Measurements from ENCODE around the gene KRTAP22-1.

KRTAP22-1 gene

DNA sequence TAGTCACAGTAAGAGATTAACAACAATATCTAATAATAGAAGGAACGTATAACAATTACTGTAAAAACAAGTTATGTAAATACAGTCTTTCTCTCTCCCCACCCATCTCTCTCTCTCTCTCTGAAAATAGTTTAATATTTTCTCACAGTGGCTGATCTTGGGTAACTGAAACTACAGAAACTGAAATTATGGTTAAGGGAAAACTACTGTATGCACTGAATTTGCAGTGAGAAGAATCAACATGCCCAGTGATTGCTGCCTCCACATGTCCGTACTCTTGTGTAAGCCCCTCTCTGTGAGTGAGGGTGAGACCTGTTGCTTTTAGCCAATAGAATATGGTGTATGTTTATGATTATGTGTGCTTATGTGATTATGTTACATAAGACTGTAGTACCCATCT, 11.2 kb downstream of the KRTAP22-1 start:
- Mint-ChIP-seq H3K4me3 (no peak overlapping the region), H3K36me3 (no peaks in the 10 kb centered on the region), H3K9me3 (peaks cover 2% of the 10 kb centered on the region)

DNA sequence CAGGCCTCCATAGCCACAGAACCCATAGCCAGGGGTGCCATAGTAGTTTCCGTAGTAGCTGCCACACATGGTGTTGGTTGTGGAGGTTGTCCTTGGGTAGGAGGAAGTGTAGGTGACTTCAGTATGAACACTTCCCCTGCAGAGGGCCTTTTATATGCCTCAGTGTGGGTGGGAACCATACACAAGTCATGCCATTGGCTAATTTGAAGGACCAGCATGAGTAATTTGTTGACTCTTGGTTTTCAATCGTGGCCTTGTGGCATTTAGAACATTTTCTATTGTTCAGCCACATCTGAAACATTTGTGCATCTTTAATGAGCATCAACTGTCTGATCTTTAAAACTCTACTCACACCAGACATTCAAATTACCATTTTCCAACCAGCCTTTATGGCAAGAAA, 12.9 kb downstream of the KRTAP22-1 start, which contains the start of gene KRTAP6-1:
Gene KRTAP6-1 (minus strand): TSS at position 95 of the 400 bp plus-strand sequence. CDS start 26 bp downstream, at position 69.
- Mint-ChIP-seq H3K9me3 (peaks cover 9% of the 10 kb centered on the region), H3K27me3 (no peaks in the 10 kb centered on the region), H3K36me3 (no peaks in the 10 kb centered on the region), H3K27ac (no peak within 1 kb of the TSS), H3K4me1 (no peaks in the 10 kb centered on the region), H3K4me3 (no peak within 1 kb of the TSS)

More for the DNA sequence above, 11.2 kb downstream of the KRTAP22-1 start:
- peaks cover 2% of the 10 kb centered on the region for H3K27me3 Mint-ChIP-seq
- H3K4me1 Mint-ChIP-seq, result no peaks in the 10 kb centered on the region
- H3K27ac Mint-ChIP-seq, result no peak overlapping the region

DNA sequence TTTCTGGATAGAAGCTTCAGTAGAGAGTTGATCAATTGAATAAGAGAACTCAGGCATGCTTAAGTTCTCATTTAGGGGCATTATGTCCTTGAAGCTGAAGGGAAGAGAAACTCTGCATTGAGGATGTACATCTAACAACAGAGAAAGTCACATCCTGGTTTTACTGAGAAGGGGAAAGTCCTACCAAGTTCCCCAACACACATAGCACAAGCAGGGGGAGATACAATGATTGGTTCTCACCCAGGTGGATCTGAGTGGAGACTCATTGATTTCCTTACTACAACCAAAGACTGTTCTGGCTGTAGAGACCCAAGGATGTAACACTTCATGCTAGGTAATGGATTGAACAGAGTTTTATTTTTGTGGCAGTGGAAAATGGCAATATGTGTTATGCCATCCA, 14.3 kb downstream of the KRTAP22-1 start:
- Mint-ChIP-seq H3K27me3 (peaks cover 1% of the 10 kb centered on the region), H3K27ac (no peak overlapping the region), H3K9me3 (peaks cover 9% of the 10 kb centered on the region), H3K36me3 (no peaks in the 10 kb centered on the region), H3K4me1 (no peaks in the 10 kb centered on the region), H3K4me3 (no peak overlapping the region)

DNA sequence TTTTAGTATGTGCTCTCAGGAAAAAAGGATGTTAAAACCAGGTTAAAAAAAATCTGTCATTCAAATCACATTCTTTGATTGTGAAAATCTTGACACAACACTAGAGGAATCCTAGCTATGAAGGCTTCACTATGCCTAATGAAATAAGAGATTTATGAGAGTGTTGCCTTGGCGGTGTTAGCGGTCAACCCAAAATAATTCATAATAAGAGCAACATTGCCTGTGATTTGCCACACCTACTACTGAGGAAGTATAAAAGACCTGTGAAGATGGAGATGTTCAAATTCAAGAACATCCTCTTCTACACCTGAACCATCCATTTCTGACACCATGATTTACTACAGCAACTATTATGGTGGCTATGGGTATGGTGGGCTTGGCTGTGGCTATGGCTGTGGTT, 15.2 kb downstream of the KRTAP22-1 start, which contains the start of gene KRTAP20-1:
Gene KRTAP20-1 (plus strand): TSS at position 301 of the 400 bp plus-strand sequence. CDS start 30 bp downstream, at position 331.
- H3K4me1 Mint-ChIP-seq, result no peaks in the 10 kb centered on the region
- no peak within 1 kb of the TSS for H3K27ac Mint-ChIP-seq
- H3K36me3 Mint-ChIP-seq, result no peaks in the 10 kb centered on the region
- no peak within 1 kb of the TSS for H3K4me3 Mint-ChIP-seq
- H3K9me3 Mint-ChIP-seq, result peaks cover 9% of the 10 kb centered on the region
- peaks cover 2% of the 10 kb centered on the region for H3K27me3 Mint-ChIP-seq

DNA sequence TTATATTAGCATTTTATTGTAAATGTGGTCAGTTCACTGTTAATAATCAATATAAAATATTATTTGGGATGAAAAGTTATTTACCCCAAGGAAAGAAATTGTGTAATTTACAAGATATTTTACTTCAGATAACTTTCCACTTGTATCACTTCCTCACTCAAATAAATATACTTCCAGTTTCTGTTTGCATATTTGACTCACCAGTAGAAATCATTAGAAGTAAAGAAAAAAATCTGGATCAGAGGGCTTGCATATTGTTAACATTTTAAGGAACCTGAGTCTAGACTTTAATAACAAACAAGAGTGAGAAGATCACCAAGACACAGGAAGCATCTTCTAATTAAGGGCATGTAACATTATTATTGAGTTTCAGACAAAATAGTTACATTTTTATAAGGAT, 19.2 kb downstream of the KRTAP22-1 start:
- Mint-ChIP-seq H3K9me3 (peaks cover 9% of the 10 kb centered on the region), H3K27ac (no peak overlapping the region), H3K4me1 (no peaks in the 10 kb centered on the region), H3K4me3 (no peak overlapping the region), H3K27me3 (peaks cover 2% of the 10 kb centered on the region), H3K36me3 (no peaks in the 10 kb centered on the region)

DNA sequence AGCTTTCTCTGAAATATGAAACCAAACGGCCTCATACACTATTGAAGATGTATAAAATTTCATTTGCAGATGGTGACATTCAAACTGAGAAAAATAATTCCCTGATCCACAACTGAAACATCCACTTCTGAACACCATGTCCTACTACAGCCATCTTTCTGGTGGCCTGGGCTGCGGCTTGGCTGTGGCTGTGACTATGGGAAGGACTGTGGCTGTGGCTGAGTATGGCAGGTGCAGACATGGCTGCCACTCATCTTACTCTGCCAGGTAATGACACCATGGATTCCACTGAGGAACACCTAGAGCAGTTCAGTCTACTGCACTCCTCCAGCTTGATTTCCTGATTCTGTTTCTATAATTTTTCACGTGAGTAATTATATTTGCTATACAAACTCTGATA, 19.6 kb downstream of the KRTAP22-1 start, which contains the start of gene KRTAP20-4:
Gene KRTAP20-4 (plus strand): TSS at position 106 of the 400 bp plus-strand sequence.
- H3K27ac Mint-ChIP-seq, result no peak within 1 kb of the TSS
- H3K36me3 Mint-ChIP-seq, result no peaks in the 10 kb centered on the region
- H3K9me3 Mint-ChIP-seq, result peaks cover 9% of the 10 kb centered on the region
- H3K4me1 Mint-ChIP-seq, result no peaks in the 10 kb centered on the region
- H3K27me3 Mint-ChIP-seq, result peaks cover 2% of the 10 kb centered on the region
- H3K4me3 Mint-ChIP-seq, result no peak within 1 kb of the TSS

DNA sequence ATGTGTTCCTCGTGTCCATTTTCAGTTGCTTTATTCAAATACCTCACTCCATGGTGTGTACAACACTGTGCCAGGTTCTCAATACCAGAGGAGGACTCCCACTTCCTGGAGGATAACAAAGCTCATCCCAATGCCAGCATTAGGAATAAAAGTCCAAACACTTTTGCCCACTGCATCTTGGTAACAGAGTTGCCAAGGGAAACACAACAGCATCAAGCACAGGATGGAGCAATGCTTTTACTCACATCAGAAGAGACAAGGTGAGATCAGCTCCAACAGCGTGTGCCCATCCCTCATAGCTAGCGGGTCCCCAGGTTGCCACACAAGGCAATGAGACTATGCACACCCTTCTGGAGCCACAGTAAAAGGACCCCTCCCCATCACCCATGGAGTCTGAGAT, 22.5 kb downstream of the KRTAP22-1 start:
- H3K4me3 Mint-ChIP-seq, result no peak overlapping the region
- peaks cover 4% of the 10 kb centered on the region for H3K9me3 Mint-ChIP-seq
- no peaks in the 10 kb centered on the region for H3K4me1 Mint-ChIP-seq
- no peaks in the 10 kb centered on the region for H3K36me3 Mint-ChIP-seq
- H3K27me3 Mint-ChIP-seq, result peaks cover 2% of the 10 kb centered on the region
- H3K27ac Mint-ChIP-seq, result no peak overlapping the region

DNA sequence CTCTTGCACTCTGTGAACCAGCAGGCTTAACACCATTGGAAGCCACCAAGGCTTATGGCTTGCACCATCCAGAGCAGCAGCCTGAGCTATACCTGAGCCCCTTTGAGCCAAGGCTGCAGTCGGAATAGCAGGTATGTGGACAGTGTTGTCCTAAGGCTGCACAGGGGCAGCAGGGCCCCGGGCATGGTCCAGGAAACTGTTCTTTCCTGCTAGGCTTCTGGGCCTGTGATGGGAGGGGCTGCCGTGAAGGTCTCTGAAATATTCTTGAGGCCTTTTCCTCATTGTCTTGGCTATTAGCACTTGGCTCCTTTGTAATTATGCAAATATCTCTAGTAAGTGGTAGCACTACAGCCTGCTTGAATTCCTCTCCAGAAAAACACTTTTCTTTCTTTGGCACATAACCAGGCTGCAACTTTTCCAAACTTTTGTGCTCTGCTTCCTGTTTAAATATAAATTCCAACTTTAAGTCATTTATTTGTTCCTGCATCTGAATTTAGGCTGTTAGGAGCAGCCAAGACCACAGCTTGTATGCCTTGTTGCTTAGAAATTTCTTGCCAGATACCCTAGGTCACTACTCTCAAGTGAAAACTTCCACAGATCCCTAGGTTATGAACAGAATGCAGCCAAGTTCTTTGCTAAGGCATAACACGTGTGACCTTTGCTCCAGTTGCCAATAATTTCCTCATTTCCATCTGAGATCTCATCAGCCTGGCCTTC, 24.7 kb downstream of the KRTAP22-1 start:
- H3K27ac Mint-ChIP-seq, result no peak overlapping the region
- no peaks in the 10 kb centered on the region for H3K36me3 Mint-ChIP-seq
- H3K4me1 Mint-ChIP-seq, result no peaks in the 10 kb centered on the region
- no peak overlapping the region for H3K4me3 Mint-ChIP-seq
- no peaks in the 10 kb centered on the region for H3K9me3 Mint-ChIP-seq
- no peaks in the 10 kb centered on the region for H3K27me3 Mint-ChIP-seq

DNA sequence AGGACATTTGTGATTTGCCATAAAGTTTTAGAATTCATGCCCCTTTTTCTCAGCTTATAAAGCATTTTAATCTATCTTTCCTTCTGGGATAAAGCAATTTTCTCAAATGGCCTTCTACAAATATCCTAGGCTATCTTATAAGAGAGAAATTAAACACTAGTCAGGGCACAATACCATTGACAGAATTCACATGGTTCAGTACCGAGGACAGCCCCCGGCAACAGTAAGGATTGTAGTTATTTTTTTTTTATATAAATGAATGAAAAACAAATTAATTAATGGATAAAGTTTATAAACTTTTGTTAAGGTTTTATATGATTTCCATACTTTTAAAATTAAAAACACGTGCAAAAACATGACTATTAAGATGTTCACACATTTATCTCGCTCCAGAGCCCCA, 27.2 kb downstream of the KRTAP22-1 start:
- Mint-ChIP-seq H3K36me3 (no peaks in the 10 kb centered on the region), H3K4me1 (no peaks in the 10 kb centered on the region), H3K4me3 (no peak overlapping the region), H3K27me3 (no peaks in the 10 kb centered on the region), H3K9me3 (no peaks in the 10 kb centered on the region), H3K27ac (no peak overlapping the region)

DNA sequence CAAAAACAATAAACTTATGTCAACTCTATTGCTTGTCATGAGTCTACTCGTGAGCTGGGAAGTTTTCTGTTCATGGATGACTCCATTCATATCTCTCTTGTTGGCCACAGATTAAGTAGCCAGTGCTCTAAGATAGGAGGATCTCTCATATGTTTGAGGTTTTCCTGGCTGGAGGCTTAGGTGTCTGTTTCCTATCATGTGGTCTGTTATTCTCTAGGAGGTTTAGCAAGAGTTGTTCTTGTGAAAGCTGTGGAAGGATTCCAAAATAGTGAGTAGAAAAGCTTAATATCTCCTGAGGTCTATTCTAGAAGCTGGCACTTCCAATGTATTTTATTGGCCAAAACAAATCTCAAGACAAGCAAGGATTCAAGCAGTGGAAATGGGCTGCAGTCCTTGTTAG, 28.3 kb downstream of the KRTAP22-1 start:
- Mint-ChIP-seq H3K9me3 (no peaks in the 10 kb centered on the region), H3K4me1 (no peaks in the 10 kb centered on the region), H3K27ac (no peak overlapping the region), H3K27me3 (no peaks in the 10 kb centered on the region), H3K4me3 (no peak overlapping the region), H3K36me3 (no peaks in the 10 kb centered on the region)

DNA sequence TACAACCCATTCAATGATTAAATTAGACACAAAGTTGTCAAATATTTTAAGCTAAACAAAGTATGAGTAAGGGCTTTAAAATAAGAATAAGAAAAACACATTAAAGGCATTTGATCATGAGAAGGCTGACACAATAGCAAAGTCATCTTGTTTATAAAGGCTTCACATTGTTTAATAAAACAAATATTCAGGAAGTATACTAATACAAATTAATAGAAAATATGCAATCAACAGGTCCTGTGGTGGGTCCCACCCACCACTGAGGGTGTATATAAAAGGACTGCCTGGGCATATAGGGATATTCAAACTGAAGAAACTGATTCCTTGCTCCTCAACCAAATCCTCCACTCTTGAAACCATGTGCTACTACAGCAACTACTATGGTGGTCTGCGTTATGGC, 34.0 kb downstream of the KRTAP22-1 start, which contains the start of gene KRTAP20-2:
Gene KRTAP20-2 (plus strand): TSS at position 301 of the 400 bp plus-strand sequence. CDS start 58 bp downstream, at position 359.
- Mint-ChIP-seq H3K4me1 (no peaks in the 10 kb centered on the region), H3K36me3 (no peaks in the 10 kb centered on the region), H3K9me3 (no peaks in the 10 kb centered on the region), H3K27me3 (no peaks in the 10 kb centered on the region), H3K4me3 (no peak within 1 kb of the TSS), H3K27ac (no peak within 1 kb of the TSS)

DNA sequence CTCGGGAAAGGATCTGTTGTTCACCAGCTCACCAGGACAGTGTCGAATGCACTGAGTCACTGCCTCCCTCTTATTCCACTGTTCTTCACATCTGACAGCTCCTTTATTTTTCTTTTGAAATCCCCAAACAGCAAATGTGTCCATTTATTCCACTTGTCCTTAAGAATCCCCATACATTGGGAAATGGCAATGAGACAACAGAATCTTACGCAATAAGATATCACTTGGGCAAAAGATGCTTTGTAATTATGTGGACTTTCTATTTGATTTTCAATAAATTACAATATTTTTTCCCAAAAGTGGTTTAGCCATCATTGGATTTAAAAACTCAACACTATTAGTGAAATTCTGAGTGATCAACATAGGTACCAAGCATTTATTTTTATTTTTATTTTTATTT, 37.8 kb downstream of the KRTAP22-1 start:
- H3K36me3 Mint-ChIP-seq, result no peaks in the 10 kb centered on the region
- H3K27me3 Mint-ChIP-seq, result peaks cover 3% of the 10 kb centered on the region
- H3K27ac Mint-ChIP-seq, result no peak overlapping the region
- H3K4me3 Mint-ChIP-seq, result no peak overlapping the region
- no peaks in the 10 kb centered on the region for H3K4me1 Mint-ChIP-seq
- no peaks in the 10 kb centered on the region for H3K9me3 Mint-ChIP-seq

DNA sequence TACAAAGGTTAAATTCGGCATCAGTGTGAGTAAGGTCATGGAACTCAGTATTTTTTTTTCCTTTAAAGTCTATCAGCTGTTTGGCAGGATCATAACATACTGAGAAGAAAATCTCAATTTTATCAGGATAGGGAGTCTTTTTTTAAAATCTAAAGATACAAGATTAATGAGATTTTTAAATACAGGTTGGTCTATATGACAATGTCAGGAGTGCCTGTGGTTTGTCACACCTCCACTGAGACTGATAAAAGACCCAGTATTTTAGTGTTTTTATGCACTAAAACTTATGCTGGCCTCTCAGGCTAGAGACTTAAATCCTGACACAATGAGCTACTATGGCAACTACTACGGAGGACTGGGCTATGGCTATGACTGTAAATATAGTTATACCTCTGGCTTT, 41.7 kb downstream of the KRTAP22-1 start, which contains the start of gene KRTAP20-3:
Gene KRTAP20-3 (plus strand): TSS at position 301 of the 400 bp plus-strand sequence.
- Mint-ChIP-seq H3K4me3 (no peak within 1 kb of the TSS), H3K27me3 (peaks cover 6% of the 10 kb centered on the region), H3K27ac (no peak within 1 kb of the TSS), H3K36me3 (no peaks in the 10 kb centered on the region), H3K4me1 (no peaks in the 10 kb centered on the region), H3K9me3 (no peaks in the 10 kb centered on the region)

DNA sequence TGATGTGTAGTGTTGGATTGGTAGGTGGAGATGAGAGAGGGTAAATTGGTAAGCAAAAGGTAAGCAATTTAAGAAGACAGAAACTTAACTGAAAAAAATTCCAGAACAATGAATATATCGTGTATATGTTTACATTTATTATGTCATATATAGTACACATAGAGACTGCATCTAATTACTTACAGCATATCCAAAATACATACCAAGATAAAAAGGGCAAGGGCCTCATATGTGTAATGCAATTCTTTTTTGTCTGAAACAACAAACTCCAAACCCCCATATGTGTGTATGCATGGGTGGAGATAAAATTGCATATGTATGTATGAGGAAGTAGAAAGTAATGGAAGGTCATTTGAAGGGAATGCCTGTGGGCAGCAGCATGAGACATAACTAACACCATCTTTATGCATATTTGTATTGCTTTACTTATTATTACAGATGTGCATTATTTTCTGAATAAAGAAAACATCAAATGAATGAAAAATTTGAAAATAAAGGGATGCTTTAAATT, 46.1 kb downstream of the KRTAP22-1 start:
- Mint-ChIP-seq H3K27ac (no peak overlapping the region), H3K4me3 (no peak overlapping the region), H3K27me3 (peaks cover 3% of the 10 kb centered on the region), H3K4me1 (no peaks in the 10 kb centered on the region), H3K9me3 (no peaks in the 10 kb centered on the region), H3K36me3 (no peaks in the 10 kb centered on the region)
